Measurements from ENCODE around the gene KCMF1. TPM values are rescaled to one million over a fixed set of nuclear protein-coding genes. Genes with fewer than 3 reads are reported as not detected.

The KCMF1 gene
- total and polyA plus RNA-seq, 2 experiments from 2014 or later: 50.8 to 63.0 TPM

DNA sequence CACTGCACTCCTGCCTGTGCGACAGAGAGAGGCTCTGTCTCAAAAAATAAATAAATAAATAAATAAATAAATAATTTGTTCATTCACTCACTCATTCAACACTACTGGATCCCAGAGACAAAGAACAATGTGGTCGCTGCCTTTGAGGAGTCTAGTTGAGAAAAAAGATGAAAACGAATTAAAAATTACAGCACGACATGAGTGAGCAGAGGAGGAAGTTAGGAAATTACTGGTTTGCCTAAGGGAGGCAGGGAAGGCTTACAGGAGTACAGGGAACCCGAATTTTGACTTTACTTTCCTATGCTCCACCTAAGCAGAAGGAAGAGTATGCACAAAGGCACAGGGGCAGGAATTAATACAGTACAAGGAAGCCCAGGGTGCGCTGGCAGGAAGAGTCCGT lies 4.2 kb upstream of the KCMF1 start:
- DNase-seq (ENCODE audit: low spot score): no peak
- no peaks in the 10 kb centered on the region for H3K27me3 ChIP-seq
- peaks cover 5% of the 10 kb centered on the region for H4K20me1 ChIP-seq (ENCODE audit: insufficient read depth, poor library complexity, severe bottlenecking)
- no peaks in the 10 kb centered on the region for H3K9me3 ChIP-seq (ENCODE audit: low read depth)
- H3K4me2 ChIP-seq: no peak overlapping the region
- H3K27ac ChIP-seq: no peak overlapping the region
- TF ChIP-seq, protein P1, sequence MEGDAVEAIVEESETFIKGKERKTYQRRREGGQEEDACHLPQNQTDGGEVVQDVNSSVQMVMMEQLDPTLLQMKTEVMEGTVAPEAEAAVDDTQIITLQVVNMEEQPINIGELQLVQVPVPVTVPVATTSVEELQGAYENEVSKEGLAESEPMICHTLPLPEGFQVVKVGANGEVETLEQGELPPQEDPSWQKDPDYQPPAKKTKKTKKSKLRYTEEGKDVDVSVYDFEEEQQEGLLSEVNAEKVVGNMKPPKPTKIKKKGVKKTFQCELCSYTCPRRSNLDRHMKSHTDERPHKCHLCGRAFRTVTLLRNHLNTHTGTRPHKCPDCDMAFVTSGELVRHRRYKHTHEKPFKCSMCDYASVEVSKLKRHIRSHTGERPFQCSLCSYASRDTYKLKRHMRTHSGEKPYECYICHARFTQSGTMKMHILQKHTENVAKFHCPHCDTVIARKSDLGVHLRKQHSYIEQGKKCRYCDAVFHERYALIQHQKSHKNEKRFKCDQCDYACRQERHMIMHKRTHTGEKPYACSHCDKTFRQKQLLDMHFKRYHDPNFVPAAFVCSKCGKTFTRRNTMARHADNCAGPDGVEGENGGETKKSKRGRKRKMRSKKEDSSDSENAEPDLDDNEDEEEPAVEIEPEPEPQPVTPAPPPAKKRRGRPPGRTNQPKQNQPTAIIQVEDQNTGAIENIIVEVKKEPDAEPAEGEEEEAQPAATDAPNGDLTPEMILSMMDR (IDR thresholded peaks at IDR 0.05; ENCODE audit: poor library complexity): no peak
- no peak for TF ChIP-seq EZH2phosphoT487 (IDR thresholded peaks at IDR 0.05; ENCODE audit: low read depth, severe bottlenecking, unreplicated experiment)
- no peak for TF ChIP-seq EZH2 (IDR thresholded peaks at IDR 0.05; ENCODE audit: borderline replicate concordance)
- no peaks in the 10 kb centered on the region for H3K36me3 ChIP-seq (replicated peaks; ENCODE audit: insufficient read depth, low read depth)
- H3K4me1 ChIP-seq (ENCODE audit: insufficient read depth): peaks cover 20% of the 10 kb centered on the region
- H3K4me3 ChIP-seq: no peak overlapping the region
- WGBS (ENCODE audit: low lambda C conversion rate, missing lambda C conversion rate): 99% methylated on average over 7 of the region's 7 CpGs
- peaks cover 71% of the 10 kb centered on the region for H3K79me2 ChIP-seq
- H3K9me2 ChIP-seq (replicated peaks; ENCODE audit: insufficient read depth): no peaks in the 10 kb centered on the region
- H2AFZ ChIP-seq: no peak overlapping the region

DNA sequence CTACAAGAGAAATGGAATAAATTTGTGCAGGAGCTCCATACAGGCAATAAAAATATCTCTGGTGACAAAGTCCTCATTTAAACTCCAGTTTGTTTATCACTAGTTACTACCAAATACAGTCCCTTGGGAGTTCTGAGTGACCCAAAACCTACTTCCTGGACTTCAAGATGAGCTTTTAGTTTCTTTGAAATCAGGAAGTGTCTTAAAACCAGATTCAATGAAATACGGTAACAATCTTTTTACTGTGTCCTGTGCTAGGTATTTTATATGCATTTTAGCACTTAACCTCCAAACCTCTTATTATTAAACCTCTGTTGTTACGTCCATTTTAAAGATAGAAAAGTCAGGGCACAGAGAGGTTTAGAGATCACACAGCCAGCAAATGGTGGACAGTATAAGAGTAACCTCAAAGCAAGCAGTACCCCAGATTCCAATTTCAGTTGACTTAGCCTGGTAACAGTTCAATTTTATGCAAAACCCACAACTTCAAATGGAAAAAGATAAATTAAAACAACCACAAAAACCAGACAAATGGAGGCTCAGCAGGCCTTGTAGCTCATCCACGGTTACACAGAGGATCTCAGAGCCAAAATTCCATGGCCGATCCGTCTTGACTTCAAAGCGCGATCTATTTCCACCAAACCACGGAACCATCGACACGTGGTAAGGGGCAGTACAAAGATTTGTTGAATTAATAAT lies 1.3 kb upstream of the KCMF1 start:
- Histone ChIP-seq H3K27me3 (no peaks in the 10 kb centered on the region), H3K27ac (peak overlapping the region; percentile 100), H3K9me2 (replicated peaks; ENCODE audit: insufficient read depth) (no peaks in the 10 kb centered on the region), H3K4me1 (ENCODE audit: insufficient read depth) (peaks cover 20% of the 10 kb centered on the region), H3K79me2 (peaks cover 87% of the 10 kb centered on the region), H3K9me3 (ENCODE audit: low read depth) (no peaks in the 10 kb centered on the region), H3K36me3 (replicated peaks; ENCODE audit: insufficient read depth, low read depth) (no peaks in the 10 kb centered on the region), H4K20me1 (ENCODE audit: insufficient read depth, poor library complexity, severe bottlenecking) (peaks cover 30% of the 10 kb centered on the region), H3K4me2 (peak overlapping the region; percentile 81), H3K4me3 (peak overlapping the region; percentile 72), H2AFZ (peak overlapping the region; percentile 75)
- TF ChIP-seq, protein P1 (IDR thresholded peaks at IDR 0.05; ENCODE audit: poor library complexity): no peak
- TF ChIP-seq EZH2 (IDR thresholded peaks at IDR 0.05; ENCODE audit: borderline replicate concordance) (no peak), EZH2phosphoT487 (IDR thresholded peaks at IDR 0.05; ENCODE audit: low read depth, severe bottlenecking, unreplicated experiment) (no peak)
- WGBS (ENCODE audit: low lambda C conversion rate, missing lambda C conversion rate): 3% methylated on average over 10 of the region's 10 CpGs
- no peak for DNase-seq (ENCODE audit: low spot score)

DNA sequence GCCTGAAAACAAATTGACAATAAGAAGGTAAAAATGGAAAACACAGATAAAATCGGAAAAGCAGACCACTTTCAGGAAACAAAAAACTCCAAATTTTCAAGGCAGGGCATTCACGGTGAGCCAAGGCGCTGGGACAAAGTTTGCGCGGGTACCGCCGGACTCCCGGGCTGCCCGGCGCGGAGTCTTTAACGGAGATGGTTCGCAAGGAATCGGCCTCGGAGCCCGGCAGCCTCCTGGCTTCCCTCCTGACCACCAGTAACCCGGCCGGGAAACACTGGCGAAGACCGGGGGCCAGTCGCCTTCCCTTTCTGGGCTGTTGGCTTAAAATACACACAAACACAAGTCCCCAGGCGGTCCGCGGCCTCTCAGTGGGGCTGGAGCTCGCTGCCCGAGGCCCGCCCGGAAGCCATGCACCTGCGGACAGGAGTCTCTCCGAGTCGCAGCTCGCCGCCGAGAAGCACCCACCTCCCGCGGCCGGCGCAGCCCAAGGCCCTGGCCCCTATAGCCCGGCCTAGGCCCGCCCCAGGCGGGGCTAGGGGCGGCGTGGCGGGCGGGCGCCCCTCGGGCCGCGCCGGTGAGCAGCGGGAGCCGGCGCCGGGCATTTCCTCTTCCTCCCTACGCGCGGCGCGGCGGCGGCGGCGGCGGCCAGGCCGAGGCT lies 622 bp upstream of the KCMF1 start:
- H3K9me2 ChIP-seq (replicated peaks; ENCODE audit: insufficient read depth): no peaks in the 10 kb centered on the region
- H3K4me3 ChIP-seq: peak overlapping the region; percentile 72
- H3K36me3 ChIP-seq (replicated peaks; ENCODE audit: insufficient read depth, low read depth): no peaks in the 10 kb centered on the region
- H3K4me2 ChIP-seq: peak overlapping the region; percentile 81
- peak overlapping the region; percentile 75 for H2AFZ ChIP-seq
- H3K27me3 ChIP-seq: no peaks in the 10 kb centered on the region
- H3K27ac ChIP-seq: peak overlapping the region; percentile 100
- no peaks in the 10 kb centered on the region for H3K9me3 ChIP-seq (ENCODE audit: low read depth)
- peaks cover 23% of the 10 kb centered on the region for H3K4me1 ChIP-seq (ENCODE audit: insufficient read depth)
- peaks cover 36% of the 10 kb centered on the region for H4K20me1 ChIP-seq (ENCODE audit: insufficient read depth, poor library complexity, severe bottlenecking)
- TF ChIP-seq, protein P1 (IDR thresholded peaks at IDR 0.05; ENCODE audit: poor library complexity): no peak
- TF ChIP-seq EZH2 (IDR thresholded peaks at IDR 0.05; ENCODE audit: borderline replicate concordance) (no peak), EZH2phosphoT487 (IDR thresholded peaks at IDR 0.05; ENCODE audit: low read depth, severe bottlenecking, unreplicated experiment) (no peak)
- DNase-seq (ENCODE audit: low spot score): peak; percentile 84
- WGBS (ENCODE audit: low lambda C conversion rate, missing lambda C conversion rate): 1% methylated on average over 53 of the region's 65 CpGs
- peaks cover 87% of the 10 kb centered on the region for H3K79me2 ChIP-seq

Measured in hepatocyte (in vitro differentiated cells).